H1 (cell line): ENCODE measurements around the gene NOL9. TPM values are rescaled to one million over a fixed set of nuclear protein-coding genes. Genes with fewer than 3 reads are reported as not detected.
A peak's percentile ranks its signal among the peaks of the same experiment; 100 is the strongest.

Experiments
- CTCF ChIA-PET: fragments of 300-600 bp; sonication (Branson Sonifier 250); formaldehyde crosslinking; loops from one replicate; lab custom pipeline; 2021; ENCODE audit not compliant: partially characterized antibody; lab: Charles Lee
- POLR2A ChIA-PET: fragments of 300-600 bp; sonication (Branson Sonifier 250); formaldehyde crosslinking; loops from one replicate; lab custom pipeline; 2021; ENCODE audit warnings: inconsistent platforms; ENCODE audit not compliant: partially characterized antibody; lab: Charles Lee
- DNase-seq, 2 experiments: peaks; one replicate each; pipeline versions ENCODE4 v3.0.0 to v3.0.0-alpha.2; 2010 to 2022; ENCODE audit warnings: low spot score in 2 of 2, low read depth in 1 of 2, mixed read lengths in 1 of 2
- FAIRE-seq: peaks from 2 replicates; lab custom pipeline; 2011; peaks lifted over from hg19 to GRCh38; lab: Jason Lieb, UNC
- H2AFZ ChIP-seq: 2 replicates; pipeline ENCODE4 v1.8.1; 2012; ENCODE audit warnings: low read length, inconsistent platforms
- H2AK5ac ChIP-seq: 2 replicates; pipeline ENCODE4 v1.6.1; 2013; ENCODE audit warnings: low read depth, low read length
- H2BK120ac ChIP-seq: replicated peaks from 2 replicates; pipeline ENCODE3; 2013; ENCODE audit warnings: low read depth, low read length, inconsistent platforms
- H2BK12ac ChIP-seq: 2 replicates; pipeline ENCODE4 v1.6.1; 2013; ENCODE audit warnings: low read depth, low read length
- H2BK15ac ChIP-seq: 2 replicates; pipeline ENCODE4 v1.6.1; 2013; ENCODE audit warnings: low read length
- H2BK20ac ChIP-seq: 2 replicates; pipeline ENCODE4 v1.6.1; 2013; ENCODE audit warnings: low read length
- H2BK5ac ChIP-seq: 2 replicates; pipeline ENCODE4 v1.6.1; 2013; ENCODE audit warnings: low read depth, low read length
- H3K14ac ChIP-seq: 2 replicates; pipeline ENCODE4 v1.6.1; 2013; ENCODE audit warnings: inconsistent platforms; ENCODE audit not compliant: insufficient read length
- H3K18ac ChIP-seq: 2 replicates; pipeline ENCODE4 v1.6.1; 2013; ENCODE audit warnings: low read length; ENCODE audit errors: extremely low read depth
- H3K23ac ChIP-seq: 2 replicates; pipeline ENCODE4 v1.6.1; 2013; ENCODE audit warnings: inconsistent platforms; ENCODE audit not compliant: insufficient read length
- H3K23me2 ChIP-seq: 2 replicates; pipeline ENCODE4 v1.6.1; 2013; ENCODE audit warnings: low read depth, low read length
- H3K27ac ChIP-seq: 2 replicates; pipeline ENCODE4 v1.6.1; 2011; ENCODE audit warnings: low read depth, low read length, inconsistent platforms
- H3K27me3 ChIP-seq, 4 experiments: replicated peaks in 1 of 4; 1 replicate in 1 of 4; 2 replicates in 3 of 4; pipeline versions ENCODE4 v1.6.1 to v1.8.1; 2011 to 2013; ENCODE audit warnings: low read length in 3 of 4, mild to moderate bottlenecking in 3 of 4, inconsistent platforms in 2 of 4, mixed read lengths in 2 of 4, moderate library complexity in 1 of 4; ENCODE audit not compliant: control insufficient read depth in 3 of 4, insufficient read depth in 3 of 4; ENCODE audit errors: extremely low read depth in 1 of 4
- H3K36me3 ChIP-seq, 4 experiments: 2 replicates each; pipeline versions ENCODE4 v1.6.1 to v1.8.1; 2011 to 2013; ENCODE audit warnings: mild to moderate bottlenecking in 4 of 4, low read length in 3 of 4, moderate library complexity in 2 of 4, control low read depth in 1 of 4, inconsistent platforms in 1 of 4; ENCODE audit not compliant: insufficient read depth in 4 of 4, control insufficient read depth in 2 of 4
- H3K4ac ChIP-seq: replicated peaks from 2 replicates; pipeline ENCODE3; 2013; ENCODE audit warnings: low read length, low read depth, mixed read lengths, inconsistent platforms; ENCODE audit not compliant: insufficient read length
- H3K4me1 ChIP-seq, 4 experiments: replicated peaks in 1 of 4; 1 replicate in 1 of 4; 2 replicates in 3 of 4; pipeline versions ENCODE4 v1.6.1 to v1.8.1; 2011 to 2013; ENCODE audit warnings: low read length in 3 of 4, inconsistent platforms in 2 of 4, mixed read lengths in 1 of 4; ENCODE audit not compliant: insufficient read depth in 4 of 4, control insufficient read depth in 3 of 4
- H3K4me2 ChIP-seq, 2 experiments: 2 replicates each; pipeline versions ENCODE4 v1.6.1 to v1.8.1; 2011 to 2013; ENCODE audit warnings: low read depth in 2 of 2, low read length in 2 of 2, control low read depth in 1 of 2, inconsistent platforms in 1 of 2, mild to moderate bottlenecking in 1 of 2; ENCODE audit not compliant: insufficient read depth in 1 of 2
- H3K4me3 ChIP-seq, 4 experiments: fragments of 200-600, 300-600 bp in 1 of 4; sonication (generic), shearing (Covaris generic), sonication (Bioruptor Twin) in 1 of 4; 2 replicates each; pipeline versions ENCODE4 v1.5.1 to v1.8.1; 2011 to 2016; ENCODE audit warnings: low read length in 4 of 4, low read depth in 3 of 4, control low read depth in 2 of 4, inconsistent platforms in 2 of 4, mild to moderate bottlenecking in 2 of 4, mixed read lengths in 1 of 4, moderate library complexity in 1 of 4; ENCODE audit not compliant: insufficient read depth in 2 of 4; ENCODE audit errors: extremely low read depth in 1 of 4
- H3K56ac ChIP-seq: replicated peaks from 2 replicates; pipeline ENCODE3; 2013; ENCODE audit warnings: low read depth, mild to moderate bottlenecking, mixed read lengths, low read length, inconsistent platforms; ENCODE audit not compliant: insufficient read length
- H3K79me1 ChIP-seq: 2 replicates; pipeline ENCODE4 v1.6.1; 2013; ENCODE audit warnings: low read depth, low read length, control low read depth
- H3K79me2 ChIP-seq, 2 experiments: 2 replicates each; pipeline versions ENCODE4 v1.6.1 to v1.8.1; 2012 to 2013; ENCODE audit warnings: low read length in 2 of 2, mild to moderate bottlenecking in 2 of 2, inconsistent platforms in 1 of 2; ENCODE audit not compliant: insufficient read depth in 2 of 2, control insufficient read depth in 1 of 2
- H3K9ac ChIP-seq, 4 experiments: replicated peaks in 1 of 4; 1 replicate in 1 of 4; 2 replicates in 3 of 4; pipeline versions ENCODE4 v1.6.1 to v1.8.1; 2011 to 2013; ENCODE audit warnings: low read depth in 3 of 4, low read length in 3 of 4, control low read depth in 2 of 4, mild to moderate bottlenecking in 2 of 4, moderate library complexity in 2 of 4, inconsistent platforms in 1 of 4; ENCODE audit errors: extremely low read depth in 1 of 4
- H3K9me3 ChIP-seq, 2 experiments: 2 replicates each; pipeline versions ENCODE4 v1.6.1 to v1.8.1; 2012 to 2013; ENCODE audit warnings: mild to moderate bottlenecking in 2 of 2, moderate library complexity in 2 of 2, control low read depth in 1 of 2, inconsistent platforms in 1 of 2, low read depth in 1 of 2, low read length in 1 of 2, mixed read lengths in 1 of 2; ENCODE audit not compliant: insufficient read depth in 2 of 2
- H4K20me1 ChIP-seq, 2 experiments: replicated peaks in 1 of 2; 2 replicates each; pipeline versions ENCODE3 to v1.8.1; 2011 to 2013; ENCODE audit warnings: inconsistent platforms in 2 of 2, low read length in 2 of 2, mild to moderate bottlenecking in 1 of 2; ENCODE audit not compliant: insufficient read depth in 2 of 2, control insufficient read depth in 1 of 2
- H4K5ac ChIP-seq: 2 replicates; pipeline ENCODE4 v1.6.1; 2013; ENCODE audit warnings: low read length, low read depth, mixed read lengths, inconsistent platforms; ENCODE audit not compliant: insufficient read length
- H4K8ac ChIP-seq: 2 replicates; pipeline ENCODE4 v1.8.0; 2013; ENCODE audit warnings: mild to moderate bottlenecking, moderate library complexity, low read length, inconsistent platforms; ENCODE audit not compliant: insufficient read depth; ENCODE audit errors: extremely low read depth
- H4K91ac ChIP-seq: replicated peaks from 2 replicates; pipeline ENCODE3; 2013; ENCODE audit warnings: low read length, mixed read lengths, inconsistent platforms; ENCODE audit not compliant: insufficient read length
- EGR1 ChIP-seq: IDR thresholded peaks from 2 replicates; pipeline ENCODE4 v1.6.1; 2011; ENCODE audit warnings: low read depth, low read length, borderline replicate concordance
- RFX5 ChIP-seq: IDR thresholded peaks from 2 replicates; pipeline ENCODE4 v1.6.1; 2011; ENCODE audit warnings: low read depth, low read length, improper control_type of control experiment, borderline replicate concordance
- WGBS, 2 experiments: shearing (Covaris generic) in 1 of 2; methylation state at CpG; one replicate each; pipeline versions ENCODE4 v1.1.6 to v1.1.7; 2013 to 2015; ENCODE audit warnings: low lambda C conversion rate in 2 of 2, mixed read lengths in 2 of 2, inconsistent platforms in 1 of 2, low coverage in 1 of 2, missing lambda C conversion rate in 1 of 2; ENCODE audit not compliant: insufficient replicate concordance in 2 of 2, insufficient coverage in 1 of 2, insufficient read length in 1 of 2; ENCODE audit errors: extremely low coverage in 1 of 2, missing lambda C conversion rate in 1 of 2; 5-methylcytosine and 5-hydroxymethylcytosine counted together
- polyA plus RNA-seq, 7 experiments: library from polyadenylated mRNA; depleted of rRNA in 3 of 7; stranded (reverse) in 5 of 7; unstranded in 2 of 7; fragments of >200 nt in 5 of 7; fragments of 200-250 nt in 2 of 7; gene quantifications; 1 replicate in 5 of 7; 2 replicates in 1 of 7; 4 replicates in 1 of 7; pipeline versions ENCODE4 v1.2.1 to v1.2.3, GENCODE V29; 2011 to 2013; ENCODE audit warnings: missing spikeins in 2 of 7, mixed read lengths in 2 of 7
- total RNA-seq: library from RNA; stranded (reverse); fragmentation: NEBNext Ultra II Directional; extraction: Animal tissue kit (Norgen Biotek cat#: 25700); gene quantifications from 2 replicates; pipeline ENCODE4 v1.2.1, GENCODE V29; 2021

NOL9 gene
- total and polyA plus RNA-seq, 2 of the 8 experiments (the other 6 are each of a cell fraction or from before 2014, with no cell fraction given), result 17.1 to 38.1 TPM

DNA sequence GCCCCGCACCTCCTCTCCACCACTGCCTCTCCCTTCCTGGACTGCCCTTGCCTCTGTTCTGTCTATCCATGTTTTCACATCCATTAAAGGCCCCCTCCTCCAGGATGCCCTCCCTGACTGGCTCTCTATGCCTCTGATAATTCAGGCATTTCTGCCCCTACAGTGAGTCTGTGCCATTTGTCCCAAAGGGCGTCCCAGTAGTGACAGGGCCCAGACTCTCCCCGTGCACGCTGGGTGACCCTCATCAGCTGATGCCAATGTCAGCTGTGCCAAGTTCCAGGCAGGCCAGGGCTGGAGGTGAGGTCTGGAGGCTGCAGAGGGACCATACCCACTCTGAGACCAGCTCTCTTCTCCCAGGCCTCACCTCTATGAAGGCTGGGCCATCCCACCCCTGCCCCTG is 59.7 kb downstream of the NOL9 start:
- Histone ChIP-seq H3K23ac (no peak overlapping the region), H2BK15ac (0 out of 2 replicates have a peak overlapping the region, but pooled peaks have one; percentile 5), H2BK12ac (peak overlapping the region; percentile 29; the same call in 1 of the 2 replicates), H3K9ac (no peak overlapping the region), H3K79me2 (no peaks in the 10 kb centered on the region), H3K4me1 (peaks cover 0 to 38% (median 23%) of the 10 kb centered on the region in 4 experiments; a peak in 6 of 7 replicates), H3K4me2 (no peak overlapping the region; a peak in 1 of 4 replicates), H2AFZ (no peak overlapping the region), H3K9me3 (no peaks in the 10 kb centered on the region), H3K14ac (no peak overlapping the region), H3K27ac (no peak overlapping the region), H3K56ac (no peak overlapping the region), H3K27me3 (peaks cover 0 to 31% (median 20%) of the 10 kb centered on the region in 4 experiments; a peak in 5 of 7 replicates), H3K23me2 (peaks cover 20% of the 10 kb centered on the region; the same call in 1 of the 2 replicates), H3K4ac (no peak overlapping the region), H3K79me1 (no peaks in the 10 kb centered on the region; the same call in 1 of the 2 replicates), H3K36me3 (no peaks in the 10 kb centered on the region), H3K4me3 (no peak overlapping the region), H4K20me1 (peaks cover 4% of the 10 kb centered on the region in 2 experiments), H4K8ac (no peak overlapping the region; the same call in 1 of the 2 replicates), H2BK5ac (no peak overlapping the region), H2BK20ac (no peak overlapping the region), H3K18ac (no peak overlapping the region), H2AK5ac (no peak overlapping the region), H4K91ac (no peak overlapping the region), H2BK120ac (no peak overlapping the region), H4K5ac (no peak overlapping the region)
- CTCF ChIA-PET, result interaction anchor here (0.8 to 12.0 kb wide), 7 partner anchors 8 to 50 kb away, joined by 3 to 168 read pairs (median 6); no protein-coding TSS in a partner anchor
- POLR2A ChIA-PET, result no interaction called here
- no peak for TF ChIP-seq EGR1
- no peak for TF ChIP-seq RFX5
- 90% methylated on average over 4 of the region's 4 CpGs; no CpG with 5 or more reads in 1 of the 2 experiments for WGBS, 2 experiments
- no peak for FAIRE-seq
- no peak for DNase-seq
